ENCODE data around the gene OTULIN.

The OTULIN gene

DNA sequence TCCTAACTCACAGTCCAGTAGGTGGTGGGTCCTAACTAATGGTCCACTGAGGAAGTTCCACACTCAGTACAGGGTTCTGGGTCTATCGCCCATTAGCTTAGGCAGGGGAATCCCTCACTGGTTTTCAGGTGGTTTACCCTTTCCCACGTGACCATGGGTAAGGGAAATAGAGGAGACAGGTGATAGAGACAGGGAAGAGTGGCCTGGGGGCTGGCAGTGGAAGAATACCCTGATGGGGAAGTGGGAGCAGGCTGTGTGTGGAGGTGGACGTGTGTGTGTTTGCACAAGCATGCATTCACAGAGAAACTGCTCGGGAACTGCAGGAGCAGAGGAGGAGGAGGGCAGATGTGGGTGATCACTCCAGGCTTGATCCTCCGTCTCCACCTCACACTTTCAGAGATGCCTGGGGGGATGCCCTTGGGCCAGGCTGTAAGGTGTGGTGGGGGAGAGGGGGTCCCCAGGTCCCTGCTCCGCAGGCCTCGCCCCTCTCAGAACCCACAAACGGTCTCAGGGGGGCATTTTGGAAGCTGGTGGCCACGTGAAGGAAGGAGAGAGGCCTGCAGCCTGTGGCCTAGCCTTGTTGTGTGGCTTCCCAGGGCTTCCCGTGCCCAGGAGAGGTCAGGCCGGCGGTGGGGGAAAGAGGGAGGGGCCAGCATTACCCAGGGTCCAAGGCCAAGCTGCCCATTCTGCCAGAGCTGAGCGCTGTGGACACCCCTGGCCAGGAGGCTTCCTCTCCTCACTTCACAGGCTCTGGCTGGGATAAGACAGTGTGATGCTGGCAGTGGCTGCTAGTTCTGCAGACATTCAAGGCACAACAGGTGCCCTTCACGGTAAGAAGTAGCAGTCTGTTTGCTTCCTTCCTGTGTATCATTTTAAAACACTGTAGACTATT, 80.0 kb downstream of the OTULIN start:
- no peak for DNase-seq

DNA sequence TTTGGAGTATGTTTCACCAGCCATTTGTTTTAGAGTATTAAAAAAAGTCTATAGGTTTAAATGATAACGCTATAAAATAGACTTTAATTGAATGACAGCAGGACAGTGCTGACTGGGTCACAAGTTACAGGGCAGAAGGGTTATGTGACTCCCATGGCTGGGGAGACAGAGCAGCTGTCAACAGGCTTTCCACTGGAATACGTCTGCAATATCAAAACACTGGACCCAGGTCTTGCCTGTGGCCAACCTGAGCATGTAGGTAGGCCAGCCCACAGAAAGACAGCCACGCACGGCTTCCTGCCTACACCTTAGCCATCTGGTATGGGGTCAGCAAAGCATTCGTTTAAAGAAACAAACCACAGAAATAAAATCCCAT, 80.7 kb downstream of the OTULIN start:
- DNase-seq = no peak

DNA sequence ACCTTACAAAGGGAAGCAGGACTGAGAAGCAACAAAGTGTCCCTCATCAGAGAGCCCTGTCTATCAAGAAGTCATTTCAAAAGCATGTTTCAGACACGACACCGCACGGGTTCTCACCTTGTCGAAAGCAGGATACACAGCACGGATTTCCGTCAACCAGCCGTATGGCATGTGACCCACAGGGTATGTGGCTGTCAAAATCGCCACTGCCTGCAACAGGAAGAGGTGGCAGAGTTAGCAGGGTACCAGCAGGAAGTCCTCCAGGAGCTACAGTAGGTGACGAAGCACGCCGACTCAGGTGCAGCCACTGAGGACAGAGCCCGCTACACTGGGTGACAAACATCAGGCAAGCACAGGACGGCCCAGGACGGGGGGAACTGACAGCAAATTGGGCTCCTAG, 81.2 kb downstream of the OTULIN start:
- no peak for DNase-seq

DNA sequence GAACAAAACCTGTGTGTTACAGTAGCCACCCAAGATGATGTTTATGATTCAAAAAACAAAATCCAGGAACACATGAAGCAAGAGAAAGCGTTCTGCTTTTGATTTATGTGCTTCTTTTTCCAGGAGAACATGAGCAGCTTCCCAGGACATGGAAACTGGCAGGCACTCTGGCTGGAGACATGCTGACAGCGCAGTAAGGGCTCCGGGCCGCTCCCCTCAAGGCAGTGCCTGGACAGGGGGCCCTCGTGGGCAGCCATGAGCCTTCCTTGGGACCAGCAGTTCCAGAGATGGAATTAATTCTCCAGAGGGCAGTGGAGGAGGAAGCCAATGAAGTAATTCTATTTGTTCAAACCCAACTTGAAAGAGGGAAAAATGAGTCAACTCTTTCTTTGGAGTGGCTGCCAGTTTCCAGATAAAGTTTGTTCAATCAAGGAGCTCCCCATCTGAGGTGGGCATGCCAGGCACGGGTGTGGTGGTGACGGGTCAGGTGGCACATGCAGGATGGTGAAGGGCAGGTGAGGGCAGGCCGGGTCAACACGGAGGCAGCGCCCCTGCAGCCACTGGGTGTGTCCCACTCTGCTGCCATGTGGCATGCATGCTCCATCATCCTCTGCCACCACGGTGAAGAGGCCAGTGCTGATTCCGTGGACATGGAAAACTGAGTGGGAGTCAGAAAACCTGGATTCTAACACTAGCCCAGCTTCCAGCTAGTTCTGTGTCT, 83.8 kb downstream of the OTULIN start:
- no peak for DNase-seq
